Esophagus muscularis mucosa (tissue), 4 donors: Measurements from ENCODE around the gene ST3GAL6. TPM values are rescaled to one million over a fixed set of nuclear protein-coding genes. Genes with fewer than 3 reads are reported as not detected.

Experiments used
- DNase-seq: peaks from one replicate; pipeline ENCODE4 v3.0.0-alpha.2; 2017; ENCODE audit errors: extremely low spot score
- H3K27ac ChIP-seq, 4 donors: fragments of 200-600 bp; sonication (generic); replicated peaks in 1 of 4; 1 replicate in 3 of 4; 2 replicates in 1 of 4; pipeline ENCODE4 v1.5.1; 2016 to 2019; ENCODE audit warnings: mild to moderate bottlenecking in 1 of 4
- H3K27me3 ChIP-seq, 4 donors: fragments of 200-600 bp; sonication (generic); one replicate each; pipeline versions ENCODE4 v1.5.1 to v1.6.0; 2016 to 2019
- H3K36me3 ChIP-seq, 4 donors: fragments of 200-600 bp; sonication (generic); one replicate each; pipeline ENCODE4 v1.5.1; 2016 to 2019
- H3K4me1 ChIP-seq, 4 donors: fragments of 200-600 bp; sonication (generic); one replicate each; pipeline ENCODE4 v1.5.1; 2016 to 2019
- H3K4me3 ChIP-seq, 4 donors: fragments of 200-600 bp; sonication (generic); 1 replicate in 2 of 4; 2 replicates in 2 of 4; pipeline ENCODE4 v1.5.1; 2016 to 2019; ENCODE audit warnings: mild to moderate bottlenecking in 4 of 4, moderate library complexity in 1 of 4
- H3K9me3 ChIP-seq, 4 donors: fragments of 200-600 bp; sonication (generic); 1 replicate in 3 of 4; 2 replicates in 1 of 4; pipeline ENCODE4 v1.5.1; 2016 to 2019
- EP300 ChIP-seq: sonication (generic); formaldehyde crosslinking; IDR thresholded peaks from one replicate; pipeline ENCODE4 v1.6.1; 2017; ENCODE audit warnings: antibody characterized with exemption
- POLR2A ChIP-seq: fragments of 450-650 bp; IDR thresholded peaks from one replicate; pipeline ENCODE4 v1.6.1; 2017; ENCODE audit warnings: antibody characterized with exemption, moderate library complexity, mild to moderate bottlenecking, low read depth
- POLR2AphosphoS5 ChIP-seq, 2 donors: sonication (generic); formaldehyde crosslinking; IDR thresholded peaks; one replicate each; pipeline ENCODE4 v1.6.1; 2017; ENCODE audit warnings: antibody characterized with exemption in 2 of 2
- WGBS: methylation state at CpG from one replicate; pipeline ENCODE4 v1.1.5; 2018; 5-methylcytosine and 5-hydroxymethylcytosine counted together
- intact Hi-C: fragments of 100-400 bp; cut with DNase I; formaldehyde crosslinking; loops from one replicate; pipeline ENCODE4 v1.15.1; 2023
- total RNA-seq, 4 donors: library from RNA; depleted of rRNA; stranded (reverse); fragments of >200 nt; gene quantifications; one replicate each; pipeline versions ENCODE4 v1.1.0 to v1.2.1, GENCODE V29; 2016
- TF ChIP-seq, protein P1 (sequence below), 3 experiments: fragments of 200-600 bp in 2 of 3; fragments of 450-650 bp in 1 of 3; sonication (generic) in 2 of 3; IDR thresholded peaks; one replicate each; pipeline ENCODE4 v1.5.1; 2017 to 2019; ENCODE audit warnings: antibody characterized with exemption in 3 of 3, mild to moderate bottlenecking in 2 of 3, moderate library complexity in 1 of 3

The ST3GAL6 gene
- total RNA-seq, 4 donors from 2014 or later = 3.3 to 10.8 (median 4.6) TPM

DNA sequence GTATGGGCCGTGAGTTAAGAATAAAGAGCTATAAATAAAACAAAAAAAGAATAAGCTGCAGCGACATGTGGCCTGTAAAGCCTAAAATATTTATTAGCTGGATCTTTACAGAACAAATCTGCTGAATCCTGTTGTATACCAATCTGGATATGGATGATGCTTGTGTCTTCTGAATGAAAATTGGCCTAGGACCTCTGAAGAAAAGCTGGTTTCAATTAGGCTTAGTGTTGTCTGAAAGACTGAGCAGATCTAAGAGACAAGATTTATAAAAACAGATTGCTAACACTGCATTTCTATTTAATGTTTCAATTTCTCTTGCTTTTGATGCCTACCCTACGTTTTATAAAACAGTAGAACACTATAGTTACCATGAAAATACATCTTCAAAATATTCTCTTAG lies 57.9 kb downstream of the ST3GAL6 start:
- intact Hi-C loops = no loop called here
- no peaks in the 10 kb centered on the region for H3K9me3 ChIP-seq
- no peak overlapping the region for H3K4me3 ChIP-seq
- 78% methylated on average over 3 of the region's 3 CpGs for WGBS
- peaks cover 0 to 9% (median 7%) of the 10 kb centered on the region in 4 donors for H3K4me1 ChIP-seq
- no peaks in the 10 kb centered on the region for H3K27me3 ChIP-seq
- peaks cover 0 to 27% (median 11%) of the 10 kb centered on the region in 4 donors for H3K36me3 ChIP-seq
- no peak overlapping the region for H3K27ac ChIP-seq
- TF ChIP-seq, protein P1, sequence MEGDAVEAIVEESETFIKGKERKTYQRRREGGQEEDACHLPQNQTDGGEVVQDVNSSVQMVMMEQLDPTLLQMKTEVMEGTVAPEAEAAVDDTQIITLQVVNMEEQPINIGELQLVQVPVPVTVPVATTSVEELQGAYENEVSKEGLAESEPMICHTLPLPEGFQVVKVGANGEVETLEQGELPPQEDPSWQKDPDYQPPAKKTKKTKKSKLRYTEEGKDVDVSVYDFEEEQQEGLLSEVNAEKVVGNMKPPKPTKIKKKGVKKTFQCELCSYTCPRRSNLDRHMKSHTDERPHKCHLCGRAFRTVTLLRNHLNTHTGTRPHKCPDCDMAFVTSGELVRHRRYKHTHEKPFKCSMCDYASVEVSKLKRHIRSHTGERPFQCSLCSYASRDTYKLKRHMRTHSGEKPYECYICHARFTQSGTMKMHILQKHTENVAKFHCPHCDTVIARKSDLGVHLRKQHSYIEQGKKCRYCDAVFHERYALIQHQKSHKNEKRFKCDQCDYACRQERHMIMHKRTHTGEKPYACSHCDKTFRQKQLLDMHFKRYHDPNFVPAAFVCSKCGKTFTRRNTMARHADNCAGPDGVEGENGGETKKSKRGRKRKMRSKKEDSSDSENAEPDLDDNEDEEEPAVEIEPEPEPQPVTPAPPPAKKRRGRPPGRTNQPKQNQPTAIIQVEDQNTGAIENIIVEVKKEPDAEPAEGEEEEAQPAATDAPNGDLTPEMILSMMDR (IDR thresholded peaks at IDR 0.05) = no peak
- TF ChIP-seq POLR2A = no peak
- no peak for TF ChIP-seq POLR2AphosphoS5 (IDR thresholded peaks at IDR 0.05)
- TF ChIP-seq EP300 = no peak
- no peak for DNase-seq

GRCh38 chr3:98823791-98824190 lies 60.7 kb downstream of the ST3GAL6 start:
- no peak overlapping the region for H3K27ac ChIP-seq
- H3K4me1 ChIP-seq = peaks cover 0 to 10% (median 3%) of the 10 kb centered on the region in 4 donors
- TF ChIP-seq EP300 = no peak
- no peak for TF ChIP-seq POLR2A
- TF ChIP-seq, protein P1 (IDR thresholded peaks at IDR 0.05) = no peak
- no peak for TF ChIP-seq POLR2AphosphoS5 (IDR thresholded peaks at IDR 0.05)
- intact Hi-C loops = no loop called here
- no peak overlapping the region for H3K4me3 ChIP-seq
- no peaks in the 10 kb centered on the region for H3K27me3 ChIP-seq
- H3K9me3 ChIP-seq = no peaks in the 10 kb centered on the region
- no peak for DNase-seq
- 93% methylated on average over 4 of the region's 4 CpGs for WGBS
- H3K36me3 ChIP-seq = peaks cover 0 to 18% (median 4%) of the 10 kb centered on the region in 4 donors

GRCh38 chr3:98824256-98824655 lies 61.1 kb downstream of the ST3GAL6 start:
- peaks cover 0 to 10% (median 3%) of the 10 kb centered on the region in 4 donors for H3K4me1 ChIP-seq
- H3K9me3 ChIP-seq = no peaks in the 10 kb centered on the region
- WGBS = 81% methylated on average over 6 of the region's 6 CpGs
- TF ChIP-seq EP300 (no peak), POLR2A (no peak), POLR2AphosphoS5 (IDR thresholded peaks at IDR 0.05) (no peak)
- TF ChIP-seq, protein P1 (IDR thresholded peaks at IDR 0.05) = peak in 2 of 3 experiments; percentile 6 to 9
- intact Hi-C loops = no loop called here
- H3K27me3 ChIP-seq = no peaks in the 10 kb centered on the region
- H3K27ac ChIP-seq = no peak overlapping the region
- H3K36me3 ChIP-seq = peaks cover 0 to 13% (median under 1%) of the 10 kb centered on the region in 4 donors
- DNase-seq = no peak
- H3K4me3 ChIP-seq = no peak overlapping the region

DNA sequence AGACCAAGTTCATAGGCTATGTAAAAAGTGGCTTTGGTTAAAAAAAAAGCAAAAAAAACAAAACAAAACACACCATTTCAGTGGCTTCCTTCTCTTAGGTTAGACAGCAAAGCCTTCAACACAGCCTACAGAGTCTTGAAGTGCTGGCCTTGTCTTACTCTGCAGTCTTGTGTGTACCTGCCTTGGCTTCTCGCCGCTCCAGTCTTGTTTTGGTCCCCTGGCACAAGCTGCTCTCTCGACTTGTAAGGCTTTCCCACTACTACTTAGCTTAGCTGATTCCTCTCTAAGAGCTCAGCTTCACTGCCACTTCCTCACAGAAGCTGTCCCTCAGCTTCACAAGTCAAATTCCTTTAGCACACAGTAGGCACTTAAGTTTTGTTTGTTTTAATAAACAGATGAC lies 63.0 kb downstream of the ST3GAL6 start:
- TF ChIP-seq POLR2AphosphoS5 (IDR thresholded peaks at IDR 0.05) = no peak
- TF ChIP-seq POLR2A = no peak
- Histone ChIP-seq H3K4me1 (peaks cover 0 to 10% (median 3%) of the 10 kb centered on the region in 4 donors), H3K36me3 (peaks cover 0 to 9% (median 0%) of the 10 kb centered on the region in 4 donors), H3K27me3 (no peaks in the 10 kb centered on the region), H3K27ac (no peak overlapping the region), H3K9me3 (no peaks in the 10 kb centered on the region), H3K4me3 (no peak overlapping the region)
- 79% methylated on average over 3 of the region's 3 CpGs for WGBS
- no peak for DNase-seq
- intact Hi-C loops = no loop called here

- Histone ChIP-seq H3K9me3 (no peaks in the 10 kb centered on the region), H3K4me3 (no peak overlapping the region), H3K36me3 (peaks cover 0 to under 1% (median 0%) of the 10 kb centered on the region in 4 donors), H3K27ac (no peak overlapping the region), H3K27me3 (no peaks in the 10 kb centered on the region), H3K4me1 (peaks cover 0 to 10% (median 3%) of the 10 kb centered on the region in 4 donors)
- DNase-seq = no peak
- TF ChIP-seq EP300 = no peak
- TF ChIP-seq, protein P1 (IDR thresholded peaks at IDR 0.05) = no peak
- no peak for TF ChIP-seq POLR2A
- TF ChIP-seq POLR2AphosphoS5 (IDR thresholded peaks at IDR 0.05) = no peak
- 50% methylated on average over 1 of the region's 1 CpG for WGBS
- intact Hi-C loops = no loop called here
These were observed 64.2 kb downstream of the ST3GAL6 start for GRCh38 chr3:98827221-98827920.
